ENCODE measurements around the gene CACHD1.

- TF ChIP-seq EZH2 (IDR thresholded peaks at IDR 0.05) = no peak
- TF ChIP-seq CTCF (IDR thresholded peaks at IDR 0.05 in 2 of 3, conservative IDR thresholded peaks at IDR 0.05 in 1 of 3; ENCODE audit: borderline replicate concordance in 1 of 3, insufficient read depth in 1 of 3, low read depth in 2 of 3, low read length in 2 of 3) = no peak
- TF ChIP-seq POLR2AphosphoS5 (IDR thresholded peaks at IDR 0.05; ENCODE audit: low read depth, low read length) = no peak
- TF ChIP-seq MAX (IDR thresholded peaks at IDR 0.05) = no peak
- TF ChIP-seq YY1 (IDR thresholded peaks at IDR 0.05; ENCODE audit: extremely low read depth, insufficient replicate concordance, low read depth, low read length) = no peak
- TF ChIP-seq CBX3 (IDR thresholded peaks at IDR 0.05; ENCODE audit: low read depth) = no peak
- TF ChIP-seq EZH2phosphoT487 (IDR thresholded peaks at IDR 0.05; ENCODE audit: borderline replicate concordance) = no peak
- no peak for TF ChIP-seq SP1 (IDR thresholded peaks at IDR 0.05; ENCODE audit: low read depth)
- no peak for TF ChIP-seq JUND (IDR thresholded peaks at IDR 0.05)
- TF ChIP-seq ZFX (IDR thresholded peaks at IDR 0.05) = no peak
- TF ChIP-seq, protein P1, sequence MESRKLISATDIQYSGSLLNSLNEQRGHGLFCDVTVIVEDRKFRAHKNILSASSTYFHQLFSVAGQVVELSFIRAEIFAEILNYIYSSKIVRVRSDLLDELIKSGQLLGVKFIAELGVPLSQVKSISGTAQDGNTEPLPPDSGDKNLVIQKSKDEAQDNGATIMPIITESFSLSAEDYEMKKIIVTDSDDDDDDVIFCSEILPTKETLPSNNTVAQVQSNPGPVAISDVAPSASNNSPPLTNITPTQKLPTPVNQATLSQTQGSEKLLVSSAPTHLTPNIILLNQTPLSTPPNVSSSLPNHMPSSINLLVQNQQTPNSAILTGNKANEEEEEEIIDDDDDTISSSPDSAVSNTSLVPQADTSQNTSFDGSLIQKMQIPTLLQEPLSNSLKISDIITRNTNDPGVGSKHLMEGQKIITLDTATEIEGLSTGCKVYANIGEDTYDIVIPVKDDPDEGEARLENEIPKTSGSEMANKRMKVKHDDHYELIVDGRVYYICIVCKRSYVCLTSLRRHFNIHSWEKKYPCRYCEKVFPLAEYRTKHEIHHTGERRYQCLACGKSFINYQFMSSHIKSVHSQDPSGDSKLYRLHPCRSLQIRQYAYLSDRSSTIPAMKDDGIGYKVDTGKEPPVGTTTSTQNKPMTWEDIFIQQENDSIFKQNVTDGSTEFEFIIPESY (IDR thresholded peaks at IDR 0.05; ENCODE audit: extremely low read depth, insufficient replicate concordance, low read length) = no peak
- TF ChIP-seq, protein P2, sequence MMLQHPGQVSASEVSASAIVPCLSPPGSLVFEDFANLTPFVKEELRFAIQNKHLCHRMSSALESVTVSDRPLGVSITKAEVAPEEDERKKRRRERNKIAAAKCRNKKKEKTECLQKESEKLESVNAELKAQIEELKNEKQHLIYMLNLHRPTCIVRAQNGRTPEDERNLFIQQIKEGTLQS (IDR thresholded peaks at IDR 0.05) = no peak
Measured at GRCh38 chr1:64424412-64424811, 45.5 kb upstream of the CACHD1 start.

Measured in HCT116 (cell line).